ENCODE data around the gene ZFP36L1.

ZFP36L1 gene

GRCh38 chr14:68806526-68807147, 13.8 kb upstream of the ZFP36L1 start:
- 0% methylated on average over 2 of the region's 4 CpGs for WGBS (ENCODE audit: insufficient coverage)
- POLR2A ChIA-PET, result interaction anchor here (0.9 kb wide), 1 partner anchor 10 kb away, joined by 3 read pairs; no protein-coding TSS in a partner anchor
- H3K27ac ChIP-seq (ENCODE audit: insufficient read depth in 1 of 2, low read depth in 1 of 2, low read length in 2 of 2, poor library complexity in 1 of 2, severe bottlenecking in 2 of 2), result peak overlapping the region; percentile 20 to 36
- no peaks in the 10 kb centered on the region for H3K27me3 ChIP-seq (replicated peaks in 2 of 5; ENCODE audit: control insufficient read depth in 4 of 5, insufficient read depth in 5 of 5, low read length in 4 of 5)
- H3K4me3 ChIP-seq (ENCODE audit: control insufficient read depth in 1 of 7, extremely low read depth in 1 of 7, insufficient read depth in 4 of 7, low read depth in 2 of 7, low read length in 6 of 7), result peak overlapping the region in 1 of 7 experiments; percentile 23
- CTCF ChIA-PET, result interaction anchor here (1.1 to 2.4 kb wide), 5 partner anchors 10 to 873 kb away, joined by 3 to 16 read pairs (median 4); no protein-coding TSS in a partner anchor
- H3K4me1 ChIP-seq (ENCODE audit: control extremely low read depth in 1 of 4, control insufficient read depth in 4 of 4, insufficient read depth in 4 of 4, low read length in 3 of 4), result peaks cover 6 to 21% (median 17%) of the 10 kb centered on the region in 4 experiments
- peaks cover 0 to 16% (median 2%) of the 10 kb centered on the region in 5 experiments for H3K9me3 ChIP-seq (ENCODE audit: control extremely low read depth in 1 of 5, control insufficient read depth in 4 of 5, insufficient read depth in 2 of 5, low read depth in 1 of 5, low read length in 4 of 5)
- DNase-seq, result peak in 2 of 3 donors; percentile 73 to 84
- no peaks in the 10 kb centered on the region for H3K36me3 ChIP-seq (ENCODE audit: control insufficient read depth in 4 of 4, insufficient read depth in 4 of 4, low read length in 3 of 4)

GRCh38 chr14:68805414-68805813, 12.5 kb upstream of the ZFP36L1 start:
- POLR2A ChIA-PET, result no interaction called here
- no peak overlapping the region for H3K4me3 ChIP-seq (ENCODE audit: control insufficient read depth in 1 of 7, extremely low read depth in 1 of 7, insufficient read depth in 4 of 7, low read depth in 2 of 7, low read length in 6 of 7)
- CTCF ChIA-PET, result interaction anchor here (1.2 to 1.7 kb wide), 2 partner anchors 9 to 861 kb away, joined by 3 read pairs; no protein-coding TSS in a partner anchor
- no peaks in the 10 kb centered on the region for H3K27me3 ChIP-seq (replicated peaks in 2 of 5; ENCODE audit: control insufficient read depth in 4 of 5, insufficient read depth in 5 of 5, low read length in 4 of 5)
- WGBS (ENCODE audit: insufficient coverage), result no CpG with 5 or more reads among the region's 7 CpGs
- H3K4me1 ChIP-seq (ENCODE audit: control extremely low read depth in 1 of 4, control insufficient read depth in 4 of 4, insufficient read depth in 4 of 4, low read length in 3 of 4), result peaks cover 6 to 21% (median 18%) of the 10 kb centered on the region in 4 experiments
- no peaks in the 10 kb centered on the region for H3K36me3 ChIP-seq (ENCODE audit: control insufficient read depth in 4 of 4, insufficient read depth in 4 of 4, low read length in 3 of 4)
- peaks cover 0 to 23% (median 2%) of the 10 kb centered on the region in 5 experiments for H3K9me3 ChIP-seq (ENCODE audit: control extremely low read depth in 1 of 5, control insufficient read depth in 4 of 5, insufficient read depth in 2 of 5, low read depth in 1 of 5, low read length in 4 of 5)
- DNase-seq, result no peak
- no peak overlapping the region for H3K27ac ChIP-seq (ENCODE audit: insufficient read depth in 1 of 2, low read depth in 1 of 2, low read length in 2 of 2, poor library complexity in 1 of 2, severe bottlenecking in 2 of 2)

- ChIA-PET CTCF (no interaction called here), POLR2A (no interaction called here)
These were observed 8.8 kb upstream of the ZFP36L1 start for GRCh38 chr14:68801631-68802030.

GRCh38 chr14:68800953-68801352, 8.1 kb upstream of the ZFP36L1 start:
- ChIA-PET POLR2A (interaction anchor here (0.8 kb wide), 1 partner anchor 8 kb away, joined by 5 read pairs; no protein-coding TSS in a partner anchor), CTCF (interaction anchor here (1.0 kb wide), 1 partner anchor 14 kb away, joined by 4 read pairs; no protein-coding TSS in a partner anchor)
- DNase-seq, result no peak
- no peak overlapping the region for H3K4me3 ChIP-seq (ENCODE audit: control insufficient read depth in 1 of 7, extremely low read depth in 1 of 7, insufficient read depth in 4 of 7, low read depth in 2 of 7, low read length in 6 of 7)
- no peaks in the 10 kb centered on the region for H3K36me3 ChIP-seq (ENCODE audit: control insufficient read depth in 4 of 4, insufficient read depth in 4 of 4, low read length in 3 of 4)
- H3K4me1 ChIP-seq (ENCODE audit: control extremely low read depth in 1 of 4, control insufficient read depth in 4 of 4, insufficient read depth in 4 of 4, low read length in 3 of 4), result peaks cover 4 to 18% (median 12%) of the 10 kb centered on the region in 4 experiments
- H3K27me3 ChIP-seq (replicated peaks in 2 of 5; ENCODE audit: control insufficient read depth in 4 of 5, insufficient read depth in 5 of 5, low read length in 4 of 5), result no peaks in the 10 kb centered on the region
- peaks cover 0 to 23% (median 2%) of the 10 kb centered on the region in 5 experiments for H3K9me3 ChIP-seq (ENCODE audit: control extremely low read depth in 1 of 5, control insufficient read depth in 4 of 5, insufficient read depth in 2 of 5, low read depth in 1 of 5, low read length in 4 of 5)
- H3K27ac ChIP-seq (ENCODE audit: insufficient read depth in 1 of 2, low read depth in 1 of 2, low read length in 2 of 2, poor library complexity in 1 of 2, severe bottlenecking in 2 of 2), result no peak overlapping the region

More at GRCh38 chr14:68801631-68802030, 8.8 kb upstream of the ZFP36L1 start:
- no peaks in the 10 kb centered on the region for H3K36me3 ChIP-seq (ENCODE audit: control insufficient read depth in 4 of 4, insufficient read depth in 4 of 4, low read length in 3 of 4)
- H3K4me1 ChIP-seq (ENCODE audit: control extremely low read depth in 1 of 4, control insufficient read depth in 4 of 4, insufficient read depth in 4 of 4, low read length in 3 of 4), result peaks cover 4 to 17% (median 10%) of the 10 kb centered on the region in 4 experiments
- no peak for DNase-seq
- H3K27ac ChIP-seq (ENCODE audit: insufficient read depth in 1 of 2, low read depth in 1 of 2, low read length in 2 of 2, poor library complexity in 1 of 2, severe bottlenecking in 2 of 2), result no peak overlapping the region
- peaks cover 0 to 23% (median 2%) of the 10 kb centered on the region in 5 experiments for H3K9me3 ChIP-seq (ENCODE audit: control extremely low read depth in 1 of 5, control insufficient read depth in 4 of 5, insufficient read depth in 2 of 5, low read depth in 1 of 5, low read length in 4 of 5)
- H3K27me3 ChIP-seq (replicated peaks in 2 of 5; ENCODE audit: control insufficient read depth in 4 of 5, insufficient read depth in 5 of 5, low read length in 4 of 5), result no peaks in the 10 kb centered on the region
- H3K4me3 ChIP-seq (ENCODE audit: control insufficient read depth in 1 of 7, extremely low read depth in 1 of 7, insufficient read depth in 4 of 7, low read depth in 2 of 7, low read length in 6 of 7), result no peak overlapping the region

GRCh38 chr14:68800390-68800789, 7.5 kb upstream of the ZFP36L1 start:
- peak in 2 of 3 donors; percentile 57 to 67 for DNase-seq
- Histone ChIP-seq H3K9me3 (ENCODE audit: control extremely low read depth in 1 of 5, control insufficient read depth in 4 of 5, insufficient read depth in 2 of 5, low read depth in 1 of 5, low read length in 4 of 5) (peaks cover 0 to 23% (median 2%) of the 10 kb centered on the region in 5 experiments), H3K27me3 (replicated peaks in 2 of 5; ENCODE audit: control insufficient read depth in 4 of 5, insufficient read depth in 5 of 5, low read length in 4 of 5) (no peaks in the 10 kb centered on the region), H3K4me1 (ENCODE audit: control extremely low read depth in 1 of 4, control insufficient read depth in 4 of 4, insufficient read depth in 4 of 4, low read length in 3 of 4) (peaks cover 4 to 18% (median 15%) of the 10 kb centered on the region in 4 experiments), H3K27ac (ENCODE audit: insufficient read depth in 1 of 2, low read depth in 1 of 2, low read length in 2 of 2, poor library complexity in 1 of 2, severe bottlenecking in 2 of 2) (no peak overlapping the region), H3K4me3 (ENCODE audit: control insufficient read depth in 1 of 7, extremely low read depth in 1 of 7, insufficient read depth in 4 of 7, low read depth in 2 of 7, low read length in 6 of 7) (no peak overlapping the region), H3K36me3 (ENCODE audit: control insufficient read depth in 4 of 4, insufficient read depth in 4 of 4, low read length in 3 of 4) (no peaks in the 10 kb centered on the region)
- ChIA-PET CTCF (interaction anchor here (1.0 kb wide), 1 partner anchor 15 kb away, joined by 4 read pairs; no protein-coding TSS in a partner anchor), POLR2A (interaction anchor here (0.8 kb wide), 1 partner anchor 9 kb away, joined by 5 read pairs; no protein-coding TSS in a partner anchor)
- 100% methylated on average over 1 of the region's 2 CpGs for WGBS (ENCODE audit: insufficient coverage)

GRCh38 chr14:68798621-68799020, 5.8 kb upstream of the ZFP36L1 start:
- no peaks in the 10 kb centered on the region for H3K27me3 ChIP-seq (replicated peaks in 2 of 5; ENCODE audit: control insufficient read depth in 4 of 5, insufficient read depth in 5 of 5, low read length in 4 of 5)
- ChIA-PET POLR2A (interaction anchor here (0.6 kb wide), 1 partner anchor 597 kb away, joined by 5 read pairs; no protein-coding TSS in a partner anchor), CTCF (interaction anchor here (1.0 to 5.2 kb wide), 2 partner anchors 10 to 17 kb away, joined by 3 to 41 read pairs; no protein-coding TSS in a partner anchor)
- H3K27ac ChIP-seq (ENCODE audit: insufficient read depth in 1 of 2, low read depth in 1 of 2, low read length in 2 of 2, poor library complexity in 1 of 2, severe bottlenecking in 2 of 2), result no peak overlapping the region
- H3K36me3 ChIP-seq (ENCODE audit: control insufficient read depth in 4 of 4, insufficient read depth in 4 of 4, low read length in 3 of 4), result no peaks in the 10 kb centered on the region
- peaks cover 4 to 34% (median 29%) of the 10 kb centered on the region in 4 experiments for H3K4me1 ChIP-seq (ENCODE audit: control extremely low read depth in 1 of 4, control insufficient read depth in 4 of 4, insufficient read depth in 4 of 4, low read length in 3 of 4)
- DNase-seq, result no peak
- peaks cover 0 to 18% (median 2%) of the 10 kb centered on the region in 5 experiments for H3K9me3 ChIP-seq (ENCODE audit: control extremely low read depth in 1 of 5, control insufficient read depth in 4 of 5, insufficient read depth in 2 of 5, low read depth in 1 of 5, low read length in 4 of 5)
- no peak overlapping the region for H3K4me3 ChIP-seq (ENCODE audit: control insufficient read depth in 1 of 7, extremely low read depth in 1 of 7, insufficient read depth in 4 of 7, low read depth in 2 of 7, low read length in 6 of 7)
